Testis (tissue), 3 donors: ENCODE measurements around the gene SPATS2L. TPM values are rescaled to one million over a fixed set of nuclear protein-coding genes. Genes with fewer than 3 reads are reported as not detected.

Experiments used
- DNase-seq: peaks from one replicate; pipeline ENCODE4 v3.0.0-alpha.2; 2019
- H3K27ac ChIP-seq, 2 donors: fragments of 200-600 bp; sonication (generic); one replicate each; pipeline ENCODE4 v1.5.1; 2019
- H3K27me3 ChIP-seq: fragments of 200-600 bp; sonication (generic); one replicate; pipeline ENCODE4 v1.5.1; 2019
- H3K36me3 ChIP-seq: fragments of 200-600 bp; sonication (generic); one replicate; pipeline ENCODE4 v1.5.1; 2017; ENCODE audit warnings: low read depth; ENCODE audit errors: missing control alignments
- H3K4me1 ChIP-seq: fragments of 200-600 bp; sonication (generic); one replicate; pipeline ENCODE4 v1.5.1; 2019
- H3K4me3 ChIP-seq, 2 donors: fragments of 200-600 bp; sonication (generic); one replicate each; pipeline ENCODE4 v1.5.1; 2017 to 2019
- H3K9me3 ChIP-seq: fragments of 200-600 bp; sonication (generic); one replicate; pipeline ENCODE4 v1.5.1; 2017
- CTCF ChIP-seq, 3 experiments: fragments of 450-650 bp in 2 of 3; fragments of 200-600 bp in 1 of 3; sonication (generic) in 1 of 3; IDR thresholded peaks; one replicate each; pipeline ENCODE4 v1.5.1; 2016 to 2019; ENCODE audit warnings: antibody characterized with exemption in 3 of 3, mild to moderate bottlenecking in 2 of 3, moderate library complexity in 1 of 3
- POLR2A ChIP-seq: fragments of 450-650 bp; IDR thresholded peaks from one replicate; pipeline ENCODE4 v1.6.1; 2017; ENCODE audit warnings: antibody characterized with exemption, mild to moderate bottlenecking, moderate library complexity
- WGBS, 2 donors: methylation state at CpG; one replicate each; pipeline ENCODE4 v1.1.5; 2018; 5-methylcytosine and 5-hydroxymethylcytosine counted together
- intact Hi-C: fragments of 100-400 bp; cut with DNase I; formaldehyde crosslinking; loops from one replicate; pipeline ENCODE4 v1.15.1; 2023; ENCODE audit warnings: low total_unique reads
- polyA plus RNA-seq: library from polyadenylated mRNA; stranded (reverse); fragments of 350-450 nt; fragmentation: Illumina TruSeq; extraction: RNeasy Lipid Tissue Mini Kit (QIAGEN cat#74804); gene quantifications from one replicate; pipeline ENCODE4 v1.2.3, GENCODE V29; 2014; ENCODE audit warnings: low read depth, low replicate concordance; ENCODE audit not compliant: insufficient read depth
- small RNA-seq, 2 donors: library from RNA; depleted of rRNA; stranded (forward); fragments of <200 nt; gene quantifications; one replicate each; pipeline ENCODE3, GENCODE V24; 2016
- total RNA-seq, 2 donors: library from RNA; depleted of rRNA; stranded (reverse); fragments of >200 nt; gene quantifications; one replicate each; pipeline ENCODE4 v1.2.3, GENCODE V29; 2016

Gene SPATS2L
- total and polyA plus RNA-seq, 3 donors from 2014 or later: 49.7 to 67.6 (median 52.9) TPM

GRCh38 chr2:200525066-200525465, 218.6 kb downstream of the SPATS2L start:
- TF ChIP-seq CTCF (IDR thresholded peaks at IDR 0.05) (no peak), POLR2A (no peak)
- H3K36me3 ChIP-seq: no peaks in the 10 kb centered on the region
- H3K4me3 ChIP-seq: peak overlapping the region in 1 of 2 donors; percentile 80
- intact Hi-C loops: no loop called here
- H3K9me3 ChIP-seq: no peaks in the 10 kb centered on the region
- H3K4me1 ChIP-seq: peaks cover 5% of the 10 kb centered on the region
- H3K27ac ChIP-seq: no peak overlapping the region
- DNase-seq: no peak
- WGBS, 2 donors: 52 to 71% methylated on average over 2 of the region's 2 CpGs
- H3K27me3 ChIP-seq: no peaks in the 10 kb centered on the region

GRCh38 chr2:200525551-200525881, 219.0 kb downstream of the SPATS2L start:
- intact Hi-C loops: no loop called here
- H3K4me1 ChIP-seq: peaks cover 5% of the 10 kb centered on the region
- 11 to 16% methylated on average over 7 of the region's 7 CpGs for WGBS, 2 donors
- TF ChIP-seq POLR2A (no peak), CTCF (IDR thresholded peaks at IDR 0.05) (peak in 1 of 3 experiments; percentile 3)
- H3K27me3 ChIP-seq: no peaks in the 10 kb centered on the region
- no peaks in the 10 kb centered on the region for H3K36me3 ChIP-seq
- no peaks in the 10 kb centered on the region for H3K9me3 ChIP-seq
- peak overlapping the region in 1 of 2 donors; percentile 53 for H3K27ac ChIP-seq
- DNase-seq: no peak
- H3K4me3 ChIP-seq: peak overlapping the region; percentile 67 to 80

GRCh38 chr2:200525882-200526651, 219.6 kb downstream of the SPATS2L start, which contains the start of gene SGO2:
Gene SGO2, plus strand, starts transcription at chr2:200526207. Its CDS starts 6,769 bp downstream, at chr2:200532976.
- H3K27me3 ChIP-seq: no peaks in the 10 kb centered on the region
- peak within 1 kb of the TSS in 1 of 2 donors; percentile 53 for H3K27ac ChIP-seq
- WGBS, 2 donors: 0% methylated on average over 19 to 56 of the region's 56 CpGs
- TF ChIP-seq POLR2A (peak; percentile 48), CTCF (IDR thresholded peaks at IDR 0.05) (no peak)
- DNase-seq: peak; percentile 97
- intact Hi-C loops: no loop called here
- no peaks in the 10 kb centered on the region for H3K9me3 ChIP-seq
- peak within 1 kb of the TSS; percentile 67 to 80 for H3K4me3 ChIP-seq
- H3K4me1 ChIP-seq: peaks cover 5% of the 10 kb centered on the region
- no peaks in the 10 kb centered on the region for H3K36me3 ChIP-seq

- 87 to 95% methylated on average over 2 of the region's 3 CpGs for WGBS, 2 donors
- intact Hi-C loops: no loop called here
- no peak overlapping the region for H3K27ac ChIP-seq
Measured at GRCh38 chr2:200528228-200528627, 221.7 kb downstream of the SPATS2L start.

More at GRCh38 chr2:200528228-200528627, 221.7 kb downstream of the SPATS2L start:
- Histone ChIP-seq H3K4me1 (peaks cover 5% of the 10 kb centered on the region), H3K27me3 (no peaks in the 10 kb centered on the region), H3K36me3 (no peaks in the 10 kb centered on the region), H3K9me3 (no peaks in the 10 kb centered on the region), H3K4me3 (no peak overlapping the region)
- no peak for DNase-seq
- TF ChIP-seq POLR2A: no peak
- no peak for TF ChIP-seq CTCF (IDR thresholded peaks at IDR 0.05)

Small RNA genes within 50 kb of the gene (small RNA-seq; reads per million reads assigned to genes)
- 0 reads per million in 2 donors for gene RNY4P34

Other genes with a start within 250 kb of the SPATS2L start
- gene KCTD18, start 203.4 kb downstream of the SPATS2L start, total RNA-seq: 10 to 100 TPM; 21.4 to 27.1 TPM
- gene KCTD18, start 203.4 kb downstream of the SPATS2L start, polyA plus RNA-seq: 16.9 TPM
- 10 to 100 TPM; 25.1 to 46.0 TPM for gene SGO2, start 219.5 kb downstream of the SPATS2L start, total RNA-seq
- 11.9 TPM for gene SGO2, start 219.5 kb downstream of the SPATS2L start, polyA plus RNA-seq